GM18498 (cell line): ENCODE data around the gene MRPL51.
A peak's percentile ranks its signal among the peaks of the same experiment; 100 is the strongest.
"Not testable (repeated sequence)": the region's sequence is repeated elsewhere in the genome, so short reads cannot be mapped to it uniquely, and the experiment has no call there.

Experiments
- ATAC-seq: cut with Tn5 transposase; IDR thresholded peaks from one replicate; pipeline ENCODE4 v1.9.1; 2021; ENCODE audit warnings: mild to moderate bottlenecking, moderate library complexity; ENCODE audit not compliant: unreplicated experiment

The MRPL51 gene

GRCh38 chr12:6492838-6493496, at the start of gene MRPL51:
TSS of gene MRPL51 (minus strand) at chr12:6493262. CDS start at chr12:6493136, 126 bp downstream.
- peak; percentile 71 for ATAC-seq

GRCh38 chr12:6542209-6543009, 49.3 kb upstream of the MRPL51 start:
- no peak for ATAC-seq

- no peak for ATAC-seq
Measured at GRCh38 chr12:6541371-6542165, 48.5 kb upstream of the MRPL51 start.

- ATAC-seq: no peak
Measured at GRCh38 chr12:6540181-6540877, 47.3 kb upstream of the MRPL51 start.

GRCh38 chr12:6539707-6540134, 46.7 kb upstream of the MRPL51 start:
- no peak for ATAC-seq

GRCh38 chr12:6539314-6539682, 46.2 kb upstream of the MRPL51 start:
- no peak for ATAC-seq

- ATAC-seq: no peak
Measured at GRCh38 chr12:6538420-6539313, 45.6 kb upstream of the MRPL51 start.

- ATAC-seq: not testable (repeated sequence)
Measured at GRCh38 chr12:6537580-6538419, 44.7 kb upstream of the MRPL51 start.

GRCh38 chr12:6536894-6537579, 44.0 kb upstream of the MRPL51 start:
- ATAC-seq: no peak

- no peak for ATAC-seq
Measured at GRCh38 chr12:6535960-6536847, 43.1 kb upstream of the MRPL51 start.

- no peak for ATAC-seq
Measured at GRCh38 chr12:6535697-6535946, 42.6 kb upstream of the MRPL51 start.

GRCh38 chr12:6534945-6535696, 42.1 kb upstream of the MRPL51 start:
- ATAC-seq: peak; percentile 14

- ATAC-seq: no peak
Measured at GRCh38 chr12:6534695-6534944, 41.6 kb upstream of the MRPL51 start.

GRCh38 chr12:6533923-6534694, 41.0 kb upstream of the MRPL51 start, which contains the start of gene GAPDH:
TSS of gene GAPDH (plus strand) at chr12:6534517. CDS start at chr12:6534833, 316 bp downstream.
- ATAC-seq: peak; percentile 65

- ATAC-seq: no peak
Measured at GRCh38 chr12:6533653-6533922, 40.5 kb upstream of the MRPL51 start.

GRCh38 chr12:6532927-6533652, 40.0 kb upstream of the MRPL51 start:
- peak; percentile 9 for ATAC-seq
